GM12873 (cell line): ENCODE measurements around the gene DOCK4.

Experiments used
- CTCF ChIP-seq: IDR thresholded peaks from 2 replicates; pipeline ENCODE4 v1.5.1; 2012; ENCODE audit warnings: low read depth, mild to moderate bottlenecking, moderate library complexity, low read length, control low read depth; ENCODE audit not compliant: insufficient read depth; ENCODE audit errors: missing control alignments

The DOCK4 gene

GRCh38 chr7:112238852-112239610 lies 32.8 kb upstream of the DOCK4 start:
- TF ChIP-seq CTCF = no peak

GRCh38 chr7:112238330-112238729 lies 32.1 kb upstream of the DOCK4 start:
- no peak for TF ChIP-seq CTCF

- no peak for TF ChIP-seq CTCF
Observed at GRCh38 chr7:112236597-112236996, 30.4 kb upstream of the DOCK4 start.

- no peak for TF ChIP-seq CTCF
Observed at GRCh38 chr7:112234147-112234546, 27.9 kb upstream of the DOCK4 start.

- no peak for TF ChIP-seq CTCF
Observed at GRCh38 chr7:112233048-112233697, 27.0 kb upstream of the DOCK4 start.

GRCh38 chr7:112232212-112232978 lies 26.2 kb upstream of the DOCK4 start:
- TF ChIP-seq CTCF = no peak

GRCh38 chr7:112228632-112229031 lies 22.4 kb upstream of the DOCK4 start:
- no peak for TF ChIP-seq CTCF
